ENCODE results near the gene CCDC50.

Gene CCDC50

GRCh38 chr3:191373327-191373726, 44.1 kb downstream of the CCDC50 start:
- TF ChIP-seq ISL1 (CRISPR knock-in tag; IDR thresholded peaks at IDR 0.05) (no peak), TCF4 (CRISPR knock-in tag; IDR thresholded peaks at IDR 0.05; ENCODE audit: borderline replicate concordance) (no peak), OSR1 (CRISPR knock-in tag; IDR thresholded peaks at IDR 0.05) (no peak), ZNF70 (CRISPR knock-in tag; IDR thresholded peaks at IDR 0.05) (no peak), CSDC2 (CRISPR knock-in tag; IDR thresholded peaks at IDR 0.05) (no peak), TOX (CRISPR knock-in tag; IDR thresholded peaks at IDR 0.05; ENCODE audit: borderline replicate concordance) (no peak), ESRRG (CRISPR knock-in tag; IDR thresholded peaks at IDR 0.05) (no peak), BACH2 (CRISPR knock-in tag; IDR thresholded peaks at IDR 0.05; ENCODE audit: borderline replicate concordance) (no peak), SNAI2 (CRISPR knock-in tag; IDR thresholded peaks at IDR 0.05) (no peak), CSRNP3 (CRISPR knock-in tag; IDR thresholded peaks at IDR 0.05) (no peak), ARNTL (CRISPR knock-in tag; IDR thresholded peaks at IDR 0.05; ENCODE audit: borderline replicate concordance, low read depth) (no peak), PATZ1 (CRISPR knock-in tag; IDR thresholded peaks at IDR 0.05; ENCODE audit: borderline replicate concordance) (no peak), ZNF8 (CRISPR knock-in tag; IDR thresholded peaks at IDR 0.05) (no peak), POU6F1 (CRISPR knock-in tag; IDR thresholded peaks at IDR 0.05; ENCODE audit: borderline replicate concordance, low read depth) (no peak), PPARA (CRISPR knock-in tag; IDR thresholded peaks at IDR 0.05; ENCODE audit: borderline replicate concordance) (no peak), RARB (CRISPR knock-in tag; IDR thresholded peaks at IDR 0.05) (no peak), GLIS3 (CRISPR knock-in tag; IDR thresholded peaks at IDR 0.05) (no peak)
- ATAC-seq, result no peak

- no peak for TF ChIP-seq ZNF8 (CRISPR knock-in tag; IDR thresholded peaks at IDR 0.05)
- no peak for TF ChIP-seq SNAI2 (CRISPR knock-in tag; IDR thresholded peaks at IDR 0.05)
- TF ChIP-seq TOX (CRISPR knock-in tag; IDR thresholded peaks at IDR 0.05; ENCODE audit: borderline replicate concordance), result no peak
- no peak for TF ChIP-seq RARB (CRISPR knock-in tag; IDR thresholded peaks at IDR 0.05)
- no peak for TF ChIP-seq CREB5 (CRISPR knock-in tag; IDR thresholded peaks at IDR 0.05; ENCODE audit: low read depth)
- no peak for TF ChIP-seq ZC3H10 (CRISPR knock-in tag; IDR thresholded peaks at IDR 0.05)
- no peak for TF ChIP-seq ZFP3 (CRISPR knock-in tag; IDR thresholded peaks at IDR 0.05)
- TF ChIP-seq ISL1 (CRISPR knock-in tag; IDR thresholded peaks at IDR 0.05), result no peak
- no peak for TF ChIP-seq ZNF565 (CRISPR knock-in tag; conservative IDR thresholded peaks at IDR 0.05; ENCODE audit: low read depth)
- no peak for TF ChIP-seq PATZ1 (CRISPR knock-in tag; IDR thresholded peaks at IDR 0.05; ENCODE audit: borderline replicate concordance)
- no peak for TF ChIP-seq ZFP30 (CRISPR knock-in tag; IDR thresholded peaks at IDR 0.05)
- TF ChIP-seq BACH2 (CRISPR knock-in tag; IDR thresholded peaks at IDR 0.05; ENCODE audit: borderline replicate concordance), result no peak
- no peak for TF ChIP-seq CSDC2 (CRISPR knock-in tag; IDR thresholded peaks at IDR 0.05)
- TF ChIP-seq TSHZ2 (CRISPR knock-in tag; IDR thresholded peaks at IDR 0.05), result no peak
- no peak for TF ChIP-seq PPARA (CRISPR knock-in tag; IDR thresholded peaks at IDR 0.05; ENCODE audit: borderline replicate concordance)
- TF ChIP-seq OSR1 (CRISPR knock-in tag; IDR thresholded peaks at IDR 0.05), result no peak
- no peak for TF ChIP-seq CSRNP3 (CRISPR knock-in tag; IDR thresholded peaks at IDR 0.05)
- no peak for TF ChIP-seq GLIS3 (CRISPR knock-in tag; IDR thresholded peaks at IDR 0.05)
- no peak for TF ChIP-seq ARNTL (CRISPR knock-in tag; IDR thresholded peaks at IDR 0.05; ENCODE audit: borderline replicate concordance, low read depth)
- TF ChIP-seq TCF4 (CRISPR knock-in tag; IDR thresholded peaks at IDR 0.05; ENCODE audit: borderline replicate concordance), result no peak
Observed at GRCh38 chr3:191376516-191377141, 47.4 kb downstream of the CCDC50 start.

More at GRCh38 chr3:191376516-191377141, 47.4 kb downstream of the CCDC50 start:
- ATAC-seq, result peak; percentile 88

All from SK-N-SH treated with all-trans-retinoic acid at 6 μM for 48 hours (cell line).